CD14-positive monocyte (primary cell): Measurements from ENCODE around the gene RNF223. TPM values are rescaled to one million over a fixed set of nuclear protein-coding genes. Genes with fewer than 3 reads are reported as not detected.

Experiments used
- DNase-seq, 3 donors: peaks; one replicate each; pipeline ENCODE4 v3.0.0-alpha.2; 2011 to 2022
- H2AFZ ChIP-seq: 2 replicates; pipeline ENCODE4 v1.6.0; 2012; ENCODE audit warnings: mild to moderate bottlenecking, low read depth, low read length, inconsistent platforms; ENCODE audit not compliant: insufficient read depth, poor library complexity, severe bottlenecking
- H3K27ac ChIP-seq, 2 donors: 1 replicate in 1 of 2; 2 replicates in 1 of 2; pipeline ENCODE4 v1.5.1; 2012 to 2013; ENCODE audit warnings: low read length in 2 of 2, control low read depth in 1 of 2, inconsistent platforms in 1 of 2, low read depth in 1 of 2, mild to moderate bottlenecking in 1 of 2
- H3K27me3 ChIP-seq, 2 donors: one replicate each; pipeline versions ENCODE4 v1.6.0 to v1.6.1; 2011 to 2013; ENCODE audit warnings: low read length in 2 of 2; ENCODE audit not compliant: control insufficient read depth in 2 of 2, insufficient read depth in 2 of 2
- H3K36me3 ChIP-seq, 2 donors: replicated peaks in 1 of 2; 1 replicate in 1 of 2; 2 replicates in 1 of 2; pipeline versions ENCODE4 v1.5.1 to v1.6.1; 2012 to 2013; ENCODE audit warnings: low read length in 2 of 2, control low read depth in 1 of 2, inconsistent platforms in 1 of 2, mild to moderate bottlenecking in 1 of 2; ENCODE audit not compliant: insufficient read depth in 2 of 2, control insufficient read depth in 1 of 2
- H3K4me1 ChIP-seq, 2 donors: 1 replicate in 1 of 2; 2 replicates in 1 of 2; pipeline versions ENCODE4 v1.5.1 to v1.6.1; 2012 to 2013; ENCODE audit warnings: low read length in 2 of 2, control low read depth in 1 of 2, inconsistent platforms in 1 of 2, mild to moderate bottlenecking in 1 of 2, moderate library complexity in 1 of 2; ENCODE audit not compliant: insufficient read depth in 2 of 2, control insufficient read depth in 1 of 2
- H3K4me2 ChIP-seq: replicated peaks from 2 replicates; pipeline ENCODE3; 2012; ENCODE audit warnings: low read length, moderate library complexity, mild to moderate bottlenecking; ENCODE audit not compliant: poor library complexity, severe bottlenecking; ENCODE audit errors: extremely low read depth
- H3K4me3 ChIP-seq, 3 experiments: fragments of 200-600 bp in 1 of 3; sonication (generic) in 1 of 3; replicated peaks in 1 of 3; 1 replicate in 2 of 3; 2 replicates in 1 of 3; pipeline ENCODE4 v1.5.1; 2011 to 2013; ENCODE audit warnings: low read length in 3 of 3, mild to moderate bottlenecking in 3 of 3, control low read depth in 2 of 3, low read depth in 2 of 3, inconsistent platforms in 1 of 3, moderate library complexity in 1 of 3
- H3K79me2 ChIP-seq: 2 replicates; pipeline ENCODE4 v1.6.0; 2012; ENCODE audit warnings: mild to moderate bottlenecking, control low read depth, inconsistent platforms, low read length, moderate library complexity; ENCODE audit not compliant: insufficient read depth
- H3K9ac ChIP-seq: 2 replicates; pipeline ENCODE4 v1.6.0; 2017; ENCODE audit warnings: low read length, mild to moderate bottlenecking; ENCODE audit not compliant: insufficient read depth, poor library complexity, severe bottlenecking
- H3K9me3 ChIP-seq, 2 donors: replicated peaks in 1 of 2; 1 replicate in 1 of 2; 2 replicates in 1 of 2; pipeline versions ENCODE4 v1.5.1 to v1.6.1; 2012 to 2013; ENCODE audit warnings: low read length in 2 of 2, control low read depth in 1 of 2; ENCODE audit not compliant: control insufficient read depth in 1 of 2, insufficient read depth in 1 of 2
- H4K20me1 ChIP-seq: 2 replicates; pipeline ENCODE4 v1.6.0; 2012; ENCODE audit warnings: mild to moderate bottlenecking, low read length, control low read depth, moderate library complexity; ENCODE audit not compliant: insufficient read depth
- H3K27ac Mint-ChIP-seq, 7 donors: one replicate each; pipeline ENCODE4 v1.8.0; 2020; ENCODE audit warnings: mild to moderate bottlenecking in 7 of 7, mixed read lengths in 7 of 7, moderate library complexity in 6 of 7, inconsistent platforms in 2 of 7
- H3K27me3 Mint-ChIP-seq, 3 donors: one replicate each; pipeline ENCODE4 v1.8.0; 2021 to 2022; ENCODE audit warnings: low read depth in 3 of 3, mild to moderate bottlenecking in 3 of 3, mixed read lengths in 3 of 3, moderate library complexity in 3 of 3, inconsistent platforms in 1 of 3
- H3K36me3 Mint-ChIP-seq, 2 donors: one replicate each; pipeline ENCODE4 v1.8.0; 2020; ENCODE audit warnings: mixed read lengths in 2 of 2, inconsistent platforms in 1 of 2, mild to moderate bottlenecking in 1 of 2
- H3K4me1 Mint-ChIP-seq: one replicate; pipeline ENCODE4 v1.8.0; 2020; ENCODE audit warnings: mild to moderate bottlenecking, mixed read lengths
- H3K4me3 Mint-ChIP-seq, 2 donors: one replicate each; pipeline ENCODE4 v1.8.0; 2020; ENCODE audit warnings: mild to moderate bottlenecking in 2 of 2, mixed read lengths in 2 of 2, moderate library complexity in 1 of 2
- H3K9me3 Mint-ChIP-seq, 7 donors: one replicate each; pipeline ENCODE4 v1.8.0; 2020 to 2022; ENCODE audit warnings: mixed read lengths in 7 of 7, mild to moderate bottlenecking in 6 of 7, moderate library complexity in 6 of 7, inconsistent platforms in 2 of 7
- CTCF ChIP-seq: fragments of 200-600 bp; IDR thresholded peaks from one replicate; pipeline ENCODE4 v1.8.0; 2022; ENCODE audit warnings: antibody characterized with exemption, mild to moderate bottlenecking
- WGBS: methylation state at CpG from one replicate; pipeline ENCODE4 v1.1.5; 2013; ENCODE audit warnings: missing lambda C conversion rate; ENCODE audit not compliant: insufficient coverage; 5-methylcytosine and 5-hydroxymethylcytosine counted together
- intact Hi-C, 2 donors: fragments of 100-400 bp; cut with micrococcal nuclease; formaldehyde crosslinking; loops; one replicate each; pipeline versions ENCODE4 v1.15.0 to v1.15.1; 2023
- polyA minus RNA-seq: library from RNA; depleted of rRNA, polyadenylated mRNA; stranded (reverse); fragments of >200 nt; gene quantifications from 2 replicates; pipeline ENCODE4 v1.2.3, GENCODE V29; 2012
- polyA plus RNA-seq, 3 donors: library from polyadenylated mRNA; depleted of rRNA in 1 of 3; unstranded in 2 of 3; stranded (reverse) in 1 of 3; fragments of 300-500 nt in 2 of 3; fragments of >200 nt in 1 of 3; fragmentation: Illumina TruSeq in 2 of 3; gene quantifications; 1 replicate in 2 of 3; 2 replicates in 1 of 3; pipeline ENCODE4 v1.2.3, GENCODE V29; 2012 to 2021
- total RNA-seq, 12 experiments: library from RNA in 1 of 12; stranded (reverse) in 1 of 12; fragments of 120-200 nt in 1 of 12; gene quantifications; one replicate each; pipeline ENCODE4 v1.2.4 and lab custom pipeline; 2013 to 2026; ENCODE audit warnings: mixed read lengths in 6 of 12, inconsistent platforms in 1 of 12

RNF223 gene
- total RNA-seq (2013): not detected
- polyA plus RNA-seq (not detected), polyA minus RNA-seq (not detected in 2 replicates), total RNA-seq (lab: John Stamatoyannopoulos, UW) (0 to 0.16 (median 0) reads per million in 11 experiments)

- WGBS: 84% methylated on average over 29 of the region's 35 CpGs
- H3K27ac Mint-ChIP-seq: no peak within 1 kb of the TSS
- H3K4me3 Mint-ChIP-seq: no peak within 1 kb of the TSS
- H3K27me3 ChIP-seq: peaks cover 0 to 10% of the 10 kb centered on the region in 2 donors
- no peak within 1 kb of the TSS for H3K27ac ChIP-seq
- no peak within 1 kb of the TSS for H2AFZ ChIP-seq
- H3K36me3 Mint-ChIP-seq: no peaks in the 10 kb centered on the region
- H3K36me3 ChIP-seq: no peaks in the 10 kb centered on the region
- DNase-seq: no peak
- H3K4me3 ChIP-seq: no peak within 1 kb of the TSS
- H3K79me2 ChIP-seq: no peaks in the 10 kb centered on the region
- no peak within 1 kb of the TSS for H3K4me2 ChIP-seq
- no peak within 1 kb of the TSS for H3K9ac ChIP-seq
- peaks cover 2% of the 10 kb centered on the region for H3K4me1 Mint-ChIP-seq
- TF ChIP-seq CTCF: no peak
- H3K4me1 ChIP-seq: peaks cover 0 to 8% of the 10 kb centered on the region in 2 donors
- intact Hi-C loops: no loop called here
- H3K9me3 Mint-ChIP-seq: no peaks in the 10 kb centered on the region
- no peaks in the 10 kb centered on the region for H3K9me3 ChIP-seq
- H3K27me3 Mint-ChIP-seq: peaks cover 6 to 24% (median 6%) of the 10 kb centered on the region in 3 donors
- H4K20me1 ChIP-seq: no peaks in the 10 kb centered on the region
Observed at GRCh38 chr1:1073743-1074587, at the start of gene RNF223. Gene RNF223, minus strand, starts transcription at chr1:1074306. Its CDS starts 1,740 bp downstream, at chr1:1072566.

- no peak overlapping the region for H3K27ac ChIP-seq
- intact Hi-C loops: loop anchor here in 1 of 2 donors (5.0 kb wide), 1 partner anchor 169 kb away; no protein-coding TSS in a partner anchor
- no peak overlapping the region for H2AFZ ChIP-seq
- H3K9me3 Mint-ChIP-seq: peaks cover 2 to 12% (median 7%) of the 10 kb centered on the region in 7 donors
- H3K4me2 ChIP-seq: no peak overlapping the region
- no peaks in the 10 kb centered on the region for H4K20me1 ChIP-seq
- H3K79me2 ChIP-seq: no peaks in the 10 kb centered on the region
- H3K9ac ChIP-seq: no peak overlapping the region
- no peaks in the 10 kb centered on the region for H3K36me3 ChIP-seq
- WGBS: 75% methylated on average over 13 of the region's 18 CpGs
- TF ChIP-seq CTCF: no peak
- peak overlapping the region in 3 of 7 donors; percentile 26 to 86 (median 31) for H3K27ac Mint-ChIP-seq
- peaks cover 0 to 11% of the 10 kb centered on the region in 2 donors for H3K27me3 ChIP-seq
- peaks cover 0 to 6% of the 10 kb centered on the region in 2 donors for H3K9me3 ChIP-seq
- no peak overlapping the region for H3K4me3 ChIP-seq
- DNase-seq: no peak
- peaks cover 23 to 44% (median 40%) of the 10 kb centered on the region in 3 donors for H3K27me3 Mint-ChIP-seq
- H3K4me1 Mint-ChIP-seq: no peaks in the 10 kb centered on the region
- H3K36me3 Mint-ChIP-seq: peaks cover 0 to 4% of the 10 kb centered on the region in 2 donors
- peak overlapping the region in 1 of 2 donors; percentile 30 for H3K4me3 Mint-ChIP-seq
- peaks cover 5 to 7% of the 10 kb centered on the region in 2 donors for H3K4me1 ChIP-seq
Observed at GRCh38 chr1:1122981-1123480, 48.9 kb upstream of the RNF223 start.
